Left kidney (tissue), 2 donors: ENCODE results near the gene SLC7A1. TPM values are rescaled to one million over a fixed set of nuclear protein-coding genes. Genes with fewer than 3 reads are reported as not detected.

Experiments used
- DNase-seq: peaks from one replicate; pipeline ENCODE4 v3.0.0-alpha.2; 2013
- polyA plus RNA-seq: library from polyadenylated mRNA; unstranded; fragments of 120-200 nt; gene quantifications from one replicate; pipeline ENCODE4 v1.2.1, GENCODE V29; 2013; ENCODE audit not compliant: insufficient read length

Gene SLC7A1
- polyA plus RNA-seq, 1 donor: 16.5 TPM

GRCh38 chr13:29532116-29532515 is 63.4 kb downstream of the SLC7A1 start:
- DNase-seq: no peak

- DNase-seq: no peak
These were observed 64.6 kb downstream of the SLC7A1 start for GRCh38 chr13:29530901-29531300.

GRCh38 chr13:29529754-29530153 is 65.7 kb downstream of the SLC7A1 start:
- no peak for DNase-seq

GRCh38 chr13:29527916-29528315 is 67.6 kb downstream of the SLC7A1 start:
- DNase-seq: no peak

- no peak for DNase-seq
These were observed 68.0 kb downstream of the SLC7A1 start for GRCh38 chr13:29527511-29527910.

- no peak for DNase-seq
These were observed 68.7 kb downstream of the SLC7A1 start for GRCh38 chr13:29526741-29527140.

GRCh38 chr13:29525757-29526156 is 69.7 kb downstream of the SLC7A1 start:
- no peak for DNase-seq

- no peak for DNase-seq
These were observed 70.8 kb downstream of the SLC7A1 start for GRCh38 chr13:29524641-29525040.

GRCh38 chr13:29524176-29524575 is 71.3 kb downstream of the SLC7A1 start:
- no peak for DNase-seq

- DNase-seq: no peak
These were observed 72.1 kb downstream of the SLC7A1 start for GRCh38 chr13:29523199-29523961.

GRCh38 chr13:29522044-29522685 is 73.3 kb downstream of the SLC7A1 start:
- no peak for DNase-seq

- DNase-seq: no peak
These were observed 74.2 kb downstream of the SLC7A1 start for GRCh38 chr13:29521336-29521735.

- DNase-seq: no peak
These were observed 74.8 kb downstream of the SLC7A1 start for GRCh38 chr13:29520671-29521070.

GRCh38 chr13:29519921-29520320 is 75.6 kb downstream of the SLC7A1 start:
- DNase-seq: no peak

GRCh38 chr13:29516880-29517279 is 78.6 kb downstream of the SLC7A1 start:
- DNase-seq: no peak

GRCh38 chr13:29516012-29516411 is 79.5 kb downstream of the SLC7A1 start:
- no peak for DNase-seq

GRCh38 chr13:29515372-29515771 is 80.1 kb downstream of the SLC7A1 start:
- DNase-seq: no peak

GRCh38 chr13:29514720-29515310 is 80.7 kb downstream of the SLC7A1 start:
- DNase-seq: no peak

GRCh38 chr13:29513981-29514719 is 81.3 kb downstream of the SLC7A1 start:
- DNase-seq: no peak

- no peak for DNase-seq
These were observed 82.2 kb downstream of the SLC7A1 start for GRCh38 chr13:29513002-29513980.

- no peak for DNase-seq
These were observed 83.5 kb downstream of the SLC7A1 start for GRCh38 chr13:29511980-29512379.
